ENCODE results near the gene GLOD5.

- TF ChIP-seq POU6F1 (CRISPR knock-in tag; IDR thresholded peaks at IDR 0.05; ENCODE audit: borderline replicate concordance, low read depth) (no peak), OSR1 (CRISPR knock-in tag; IDR thresholded peaks at IDR 0.05) (no peak), CREB5 (CRISPR knock-in tag; IDR thresholded peaks at IDR 0.05; ENCODE audit: low read depth) (no peak), PATZ1 (CRISPR knock-in tag; IDR thresholded peaks at IDR 0.05; ENCODE audit: borderline replicate concordance) (no peak), ZNF8 (CRISPR knock-in tag; IDR thresholded peaks at IDR 0.05) (no peak), TCF4 (CRISPR knock-in tag; IDR thresholded peaks at IDR 0.05; ENCODE audit: borderline replicate concordance) (no peak), ARNTL (CRISPR knock-in tag; IDR thresholded peaks at IDR 0.05; ENCODE audit: borderline replicate concordance, low read depth) (no peak), ISL1 (CRISPR knock-in tag; IDR thresholded peaks at IDR 0.05) (no peak), CSDC2 (CRISPR knock-in tag; IDR thresholded peaks at IDR 0.05) (no peak), CSRNP3 (CRISPR knock-in tag; IDR thresholded peaks at IDR 0.05) (no peak), SNAI2 (CRISPR knock-in tag; IDR thresholded peaks at IDR 0.05) (no peak), ESRRG (CRISPR knock-in tag; IDR thresholded peaks at IDR 0.05) (no peak)
Measured at GRCh38 chrX:48728653-48729052, 32.9 kb upstream of the GLOD5 start.
